ENCODE measurements around the gene SSUH2.

DNA sequence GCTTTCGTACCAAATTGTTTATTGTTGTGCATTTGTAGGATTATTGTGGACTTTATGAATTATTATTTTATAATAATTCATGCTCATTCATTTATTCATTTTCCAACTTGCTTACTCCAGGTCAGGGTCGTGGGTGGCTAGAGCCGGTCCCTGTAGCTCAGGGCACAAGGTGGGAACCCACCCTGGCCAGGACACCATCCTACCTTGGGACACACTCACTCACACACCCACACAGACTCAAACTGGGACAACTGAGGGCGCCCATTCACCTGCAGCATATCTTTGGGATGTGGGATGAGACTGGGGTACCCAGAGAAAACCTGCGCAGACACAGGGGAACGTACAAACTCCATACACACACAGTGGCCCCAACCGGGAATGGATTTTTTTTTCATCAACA is 40.6 kb downstream of the SSUH2 start:
- TF ChIP-seq, protein P1, sequence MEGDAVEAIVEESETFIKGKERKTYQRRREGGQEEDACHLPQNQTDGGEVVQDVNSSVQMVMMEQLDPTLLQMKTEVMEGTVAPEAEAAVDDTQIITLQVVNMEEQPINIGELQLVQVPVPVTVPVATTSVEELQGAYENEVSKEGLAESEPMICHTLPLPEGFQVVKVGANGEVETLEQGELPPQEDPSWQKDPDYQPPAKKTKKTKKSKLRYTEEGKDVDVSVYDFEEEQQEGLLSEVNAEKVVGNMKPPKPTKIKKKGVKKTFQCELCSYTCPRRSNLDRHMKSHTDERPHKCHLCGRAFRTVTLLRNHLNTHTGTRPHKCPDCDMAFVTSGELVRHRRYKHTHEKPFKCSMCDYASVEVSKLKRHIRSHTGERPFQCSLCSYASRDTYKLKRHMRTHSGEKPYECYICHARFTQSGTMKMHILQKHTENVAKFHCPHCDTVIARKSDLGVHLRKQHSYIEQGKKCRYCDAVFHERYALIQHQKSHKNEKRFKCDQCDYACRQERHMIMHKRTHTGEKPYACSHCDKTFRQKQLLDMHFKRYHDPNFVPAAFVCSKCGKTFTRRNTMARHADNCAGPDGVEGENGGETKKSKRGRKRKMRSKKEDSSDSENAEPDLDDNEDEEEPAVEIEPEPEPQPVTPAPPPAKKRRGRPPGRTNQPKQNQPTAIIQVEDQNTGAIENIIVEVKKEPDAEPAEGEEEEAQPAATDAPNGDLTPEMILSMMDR (conservative IDR thresholded peaks at IDR 0.05): no peak
- TF ChIP-seq ZFX (IDR thresholded peaks at IDR 0.05): no peak

Measured in C4-2B (cell line).